ENCODE results near the gene DLL4. TPM values are rescaled to one million over a fixed set of nuclear protein-coding genes. Genes with fewer than 3 reads are reported as not detected.

The DLL4 gene
- 2.0 to 2.9 TPM (median 2.5 TPM) in 5 replicates for total RNA-seq (2022; extraction: Qiagen RNA extraction)

GRCh38 chr15:40928821-40929659 lies at the start of gene DLL4:
Gene DLL4 (plus strand): TSS chr15:40929340. CDS start chr15:40929669, 329 bp downstream.

GRCh38 chr15:40893733-40894680 lies 35.1 kb upstream of the DLL4 start, which contains the start of gene VPS18:
Gene VPS18 (plus strand): TSS chr15:40894450. CDS start chr15:40894769, 319 bp downstream.

GRCh38 chr15:40952901-40953712 lies 24.0 kb downstream of the DLL4 start, which contains the start of gene CHAC1:
Gene CHAC1 (plus strand): TSS chr15:40953471. CDS start chr15:40953584, 113 bp downstream.

Other genes starting within 250 kb of the DLL4 start
- 17.9 to 21.0 TPM (median 20.6 TPM) in 5 replicates for gene RAD51, start 234.2 kb upstream of the DLL4 start, total RNA-seq (2022; extraction: Qiagen RNA extraction)
- 20.7 to 22.6 TPM (median 21.8 TPM) in 5 replicates for gene RMDN3, start 174.1 kb upstream of the DLL4 start, total RNA-seq (2022; extraction: Qiagen RNA extraction)
- gene GCHFR, start 165.3 kb upstream of the DLL4 start, total RNA-seq (2022; extraction: Qiagen RNA extraction): 7.1 to 9.5 TPM (median 8.3 TPM) in 5 replicates
- 0.03 to 0.06 TPM (median 0.04 TPM) in 4 of 5 replicates, not detected in the other for gene C15orf62, start 159.4 kb upstream of the DLL4 start, total RNA-seq (2022; extraction: Qiagen RNA extraction)
- gene ZFYVE19, start 122.3 kb upstream of the DLL4 start, total RNA-seq (2022; extraction: Qiagen RNA extraction): 15.4 to 18.5 TPM (median 17.0 TPM) in 5 replicates
- 19.6 to 25.2 TPM (median 23.2 TPM) in 5 replicates for gene DNAJC17, start 121.9 kb upstream of the DLL4 start, total RNA-seq (2022; extraction: Qiagen RNA extraction)
- gene PPP1R14D, start 100.6 kb upstream of the DLL4 start, total RNA-seq (2022; extraction: Qiagen RNA extraction): 0.14 to 0.21 TPM (median 0.17 TPM) in 3 of 5 replicates, not detected in the others
- 0.55 to 1.1 TPM (median 0.73 TPM) in 5 replicates for gene SPINT1, start 85.3 kb upstream of the DLL4 start, total RNA-seq (2022; extraction: Qiagen RNA extraction)
- 2.9 to 4.4 TPM (median 3.7 TPM) in 5 replicates for gene RHOV, start 55.1 kb upstream of the DLL4 start, total RNA-seq (2022; extraction: Qiagen RNA extraction)
- 21.3 to 23.1 TPM (median 22.5 TPM) in 5 replicates for gene VPS18, start 34.9 kb upstream of the DLL4 start, total RNA-seq (2022; extraction: Qiagen RNA extraction)
- gene CHAC1, start 24.1 kb downstream of the DLL4 start, total RNA-seq (2022; extraction: Qiagen RNA extraction): 5.7 to 14.5 TPM (median 9.2 TPM) in 5 replicates
- 12.8 to 15.8 TPM (median 13.5 TPM) in 5 replicates for gene INO80, start 186.9 kb downstream of the DLL4 start, total RNA-seq (2022; extraction: Qiagen RNA extraction)

All from A549 treated with AZD2906 at 1 μM for 4 hours (cell line).